Smooth muscle cell (in vitro differentiated cells): ENCODE measurements around the gene KRIT1. TPM values are rescaled to one million over a fixed set of nuclear protein-coding genes. Genes with fewer than 3 reads are reported as not detected.

Experiments
- DNase-seq: peaks from one replicate; lab custom pipeline; 2025; ENCODE audit not compliant: unreplicated experiment; lab: John Stamatoyannopoulos, UW
- H2AFZ ChIP-seq: fragments of 200-600 bp; sonication (generic); 2 replicates; pipeline ENCODE4 v1.6.0; 2016; ENCODE audit warnings: antibody characterized with exemption, low read depth, mild to moderate bottlenecking
- H3F3A ChIP-seq: fragments of 200-600 bp; sonication (generic); 2 replicates; pipeline ENCODE4 v1.6.0; 2017; ENCODE audit warnings: antibody characterized with exemption, low read depth
- H3K27ac ChIP-seq: fragments of 200-600 bp; sonication (generic); 2 replicates; pipeline ENCODE4 v1.5.1; 2016; ENCODE audit warnings: low read depth, mild to moderate bottlenecking
- H3K27me3 ChIP-seq: fragments of 200-600 bp; sonication (generic); 2 replicates; pipeline ENCODE4 v1.6.1; 2016; ENCODE audit warnings: low read depth, mild to moderate bottlenecking
- H3K36me3 ChIP-seq: fragments of 200-600 bp; sonication (generic); 2 replicates; pipeline ENCODE4 v1.5.1; 2016; ENCODE audit warnings: low read depth
- H3K4me1 ChIP-seq: fragments of 200-600 bp; sonication (generic); 2 replicates; pipeline ENCODE4 v1.5.1; 2016; ENCODE audit warnings: low read depth
- H3K4me2 ChIP-seq: fragments of 200-600 bp; sonication (generic); 2 replicates; pipeline ENCODE4 v1.6.0; 2016; ENCODE audit warnings: mild to moderate bottlenecking
- H3K4me3 ChIP-seq: fragments of 200-600 bp; sonication (generic); 2 replicates; pipeline ENCODE4 v1.5.1; 2016; ENCODE audit warnings: mild to moderate bottlenecking
- H3K79me2 ChIP-seq: fragments of 200-600 bp; sonication (generic); 2 replicates; pipeline ENCODE4 v1.6.0; 2016; ENCODE audit warnings: low read depth, mild to moderate bottlenecking
- H3K9ac ChIP-seq: fragments of 200-600 bp; sonication (generic); 2 replicates; pipeline ENCODE4 v1.6.0; 2016; ENCODE audit warnings: low read depth
- H3K9me3 ChIP-seq: fragments of 200-600 bp; sonication (generic); replicated peaks from 2 replicates; pipeline ENCODE4 v1.5.1; 2016; ENCODE audit warnings: low read depth
- H4K20me1 ChIP-seq: fragments of 200-600 bp; sonication (generic); 2 replicates; pipeline ENCODE4 v1.6.0; 2016; ENCODE audit warnings: low read depth
- CTCF ChIP-seq: fragments of 200-600 bp; sonication (generic); IDR thresholded peaks from 2 replicates; pipeline ENCODE4 v1.5.1; 2017; ENCODE audit warnings: borderline replicate concordance, mild to moderate bottlenecking, antibody characterized with exemption; ENCODE audit not compliant: insufficient read depth, poor library complexity, severe bottlenecking
- WGBS: methylation state at CpG from one replicate; pipeline ENCODE4 v1.1.7; 2016; ENCODE audit warnings: low lambda C conversion rate; 5-methylcytosine and 5-hydroxymethylcytosine counted together
- polyA plus RNA-seq: library from polyadenylated mRNA; unstranded; fragments of >200 nt; fragmentation: Nextera tagmentation; extraction: Ambion mirVana; gene quantifications from 2 replicates; pipeline ENCODE4 v1.2.1, GENCODE V29; 2016
- total RNA-seq: library from RNA; depleted of rRNA; stranded (reverse); fragments of >200 nt; gene quantifications from 2 replicates; pipeline ENCODE4 v1.2.3, GENCODE V29; 2014

KRIT1 gene
- total and polyA plus RNA-seq, 2 experiments from 2014 or later, result 14.9 to 34.4 TPM

GRCh38 chr7:92292981-92293380, 47.3 kb upstream of the KRIT1 start:
- peaks cover 52% of the 10 kb centered on the region for H3K79me2 ChIP-seq

GRCh38 chr7:92289321-92289720, 43.6 kb upstream of the KRIT1 start:
- 95% methylated on average over 2 of the region's 2 CpGs for WGBS
- Histone ChIP-seq H3F3A (no peaks in the 10 kb centered on the region), H2AFZ (no peak overlapping the region)

More at GRCh38 chr7:92292981-92293380, 47.3 kb upstream of the KRIT1 start:
- Histone ChIP-seq H3K9ac (no peak overlapping the region), H3K27ac (no peak overlapping the region), H3K4me2 (no peak overlapping the region), H4K20me1 (peaks cover 82% of the 10 kb centered on the region), H3K4me1 (peaks cover 3% of the 10 kb centered on the region), H3F3A (no peaks in the 10 kb centered on the region), H3K4me3 (no peak overlapping the region), H3K27me3 (no peaks in the 10 kb centered on the region), H3K9me3 (no peaks in the 10 kb centered on the region), H3K36me3 (peaks cover 5% of the 10 kb centered on the region), H2AFZ (no peak overlapping the region)
- TF ChIP-seq CTCF, result no peak
- DNase-seq, result no peak
- whole genome bisulfite sequencing, result 90% methylated on average over 3 of the region's 3 CpGs

GRCh38 chr7:92282930-92283329, 37.2 kb upstream of the KRIT1 start:
- H3K79me2 ChIP-seq, result peaks cover 91% of the 10 kb centered on the region
- no peak for TF ChIP-seq CTCF

More at GRCh38 chr7:92289321-92289720, 43.6 kb upstream of the KRIT1 start:
- H3K4me3 ChIP-seq, result no peak overlapping the region
- peaks cover 84% of the 10 kb centered on the region for H3K79me2 ChIP-seq
- H3K4me1 ChIP-seq, result no peaks in the 10 kb centered on the region
- H3K9ac ChIP-seq, result no peak overlapping the region
- peaks cover 98% of the 10 kb centered on the region for H4K20me1 ChIP-seq
- no peak for TF ChIP-seq CTCF
- no peak for DNase-seq
- H3K27me3 ChIP-seq, result no peaks in the 10 kb centered on the region
- H3K9me3 ChIP-seq, result no peaks in the 10 kb centered on the region
- H3K4me2 ChIP-seq, result no peak overlapping the region
- no peaks in the 10 kb centered on the region for H3K36me3 ChIP-seq
- no peak overlapping the region for H3K27ac ChIP-seq

GRCh38 chr7:92282221-92282814, 36.6 kb upstream of the KRIT1 start:
- H3K79me2 ChIP-seq, result peaks cover 92% of the 10 kb centered on the region
- H4K20me1 ChIP-seq, result peaks cover 99% of the 10 kb centered on the region
- no peak for TF ChIP-seq CTCF
- no peaks in the 10 kb centered on the region for H3K27me3 ChIP-seq
- no peak overlapping the region for H2AFZ ChIP-seq
- H3K4me2 ChIP-seq, result no peak overlapping the region
- H3K9me3 ChIP-seq, result no peaks in the 10 kb centered on the region
- H3K4me1 ChIP-seq, result peaks cover 14% of the 10 kb centered on the region
- H3K9ac ChIP-seq, result no peak overlapping the region
- H3F3A ChIP-seq, result no peaks in the 10 kb centered on the region
- no peak for DNase-seq
- H3K4me3 ChIP-seq, result no peak overlapping the region
- no peaks in the 10 kb centered on the region for H3K36me3 ChIP-seq
- H3K27ac ChIP-seq, result no peak overlapping the region
- 96% methylated on average over 6 of the region's 6 CpGs for WGBS

More at GRCh38 chr7:92282930-92283329, 37.2 kb upstream of the KRIT1 start:
- H3K4me3 ChIP-seq, result no peak overlapping the region
- H3K27ac ChIP-seq, result no peak overlapping the region
- H3K27me3 ChIP-seq, result no peaks in the 10 kb centered on the region
- peaks cover 14% of the 10 kb centered on the region for H3K4me1 ChIP-seq
- no peaks in the 10 kb centered on the region for H3F3A ChIP-seq
- 96% methylated on average over 1 of the region's 1 CpG for WGBS
- H3K36me3 ChIP-seq, result no peaks in the 10 kb centered on the region
- no peak overlapping the region for H2AFZ ChIP-seq
- DNase-seq, result no peak
- H3K9me3 ChIP-seq, result no peaks in the 10 kb centered on the region
- H4K20me1 ChIP-seq, result peaks cover 99% of the 10 kb centered on the region
- no peak overlapping the region for H3K9ac ChIP-seq
- H3K4me2 ChIP-seq, result no peak overlapping the region
